Loucy (cell line): ENCODE results near the gene C1QTNF9B.
A peak's percentile ranks its signal among the peaks of the same experiment; 100 is the strongest.

Experiments used
- H2AFZ ChIP-seq: fragments of 200-600 bp; sonication (generic); 2 replicates; pipeline ENCODE4 v1.6.0; 2016; ENCODE audit warnings: antibody characterized with exemption, mild to moderate bottlenecking, low read length, moderate library complexity
- H3F3A ChIP-seq: fragments of 200-600 bp; 2 replicates; pipeline ENCODE4 v1.6.0; 2016; ENCODE audit warnings: antibody characterized with exemption, low read depth, mild to moderate bottlenecking
- H3K27me3 ChIP-seq: fragments of 200-600 bp; sonication (generic); 2 replicates; pipeline ENCODE4 v1.6.1; 2014; ENCODE audit warnings: low read length, mild to moderate bottlenecking; ENCODE audit not compliant: insufficient read depth, poor library complexity, severe bottlenecking
- H3K36me3 ChIP-seq: fragments of 200-600 bp; sonication (generic); 2 replicates; pipeline ENCODE4 v1.6.1; 2016; ENCODE audit warnings: low read length; ENCODE audit not compliant: insufficient read depth
- H3K4me1 ChIP-seq: fragments of 200-600 bp; sonication (generic); 2 replicates; pipeline ENCODE4 v1.5.1; 2014; ENCODE audit warnings: low read length, mild to moderate bottlenecking; ENCODE audit not compliant: insufficient read depth, poor library complexity, severe bottlenecking
- H3K4me2 ChIP-seq: fragments of 200-600 bp; sonication (generic); 2 replicates; pipeline ENCODE4 v1.6.0; 2014; ENCODE audit warnings: antibody characterized with exemption, low read length, low read depth, mild to moderate bottlenecking; ENCODE audit not compliant: poor library complexity, severe bottlenecking
- H3K4me3 ChIP-seq: fragments of 200-600 bp; sonication (generic); 2 replicates; pipeline ENCODE4 v1.5.1; 2014; ENCODE audit warnings: low read length, mild to moderate bottlenecking, mixed read lengths; ENCODE audit not compliant: poor library complexity, severe bottlenecking
- H3K79me2 ChIP-seq: fragments of 200-600 bp; sonication (generic); 2 replicates; pipeline ENCODE4 v1.6.1; 2014; ENCODE audit warnings: low read length; ENCODE audit not compliant: insufficient read depth
- H3K9ac ChIP-seq: fragments of 200-600 bp; sonication (generic); 2 replicates; pipeline ENCODE4 v1.6.0; 2014; ENCODE audit warnings: mild to moderate bottlenecking, low read depth, low read length, moderate library complexity; ENCODE audit not compliant: poor library complexity, severe bottlenecking
- H3K9me2 ChIP-seq: fragments of 200-600 bp; sonication (generic); replicated peaks from 2 replicates; pipeline ENCODE4 v1.6.1; 2016; ENCODE audit warnings: low read depth, low read length, mixed read lengths
- H3K9me3 ChIP-seq: fragments of 200-600 bp; sonication (generic); 2 replicates; pipeline ENCODE4 v1.6.1; 2014; ENCODE audit warnings: mild to moderate bottlenecking, antibody characterized with exemption, low read length, low read depth; ENCODE audit not compliant: insufficient read depth
- H4K20me1 ChIP-seq: fragments of 200-600 bp; sonication (generic); 2 replicates; pipeline ENCODE4 v1.6.0; 2014; ENCODE audit warnings: antibody characterized with exemption, low read length, mild to moderate bottlenecking; ENCODE audit not compliant: insufficient read depth, poor library complexity, severe bottlenecking
- CTCF ChIP-seq: fragments of 200-600 bp; sonication (generic); conservative IDR thresholded peaks from 2 replicates; pipeline ENCODE4 v1.5.1; 2014; ENCODE audit warnings: mild to moderate bottlenecking, antibody characterized with exemption, low read length
- EZH2phosphoT487 ChIP-seq: fragments of 200-600 bp; IDR thresholded peaks from 2 replicates; pipeline ENCODE4 v1.6.1; 2018; ENCODE audit warnings: antibody characterized with exemption, mild to moderate bottlenecking, moderate library complexity, borderline replicate concordance

The C1QTNF9B gene

GRCh38 chr13:23902975-23903905, 5.9 kb upstream of the C1QTNF9B start:
- no peak overlapping the region for H3K4me3 ChIP-seq

GRCh38 chr13:23901365-23901764, 4.1 kb upstream of the C1QTNF9B start:
- Histone ChIP-seq H3K4me2 (no peak overlapping the region), H3F3A (no peaks in the 10 kb centered on the region), H3K9ac (no peak overlapping the region), H3K4me3 (no peak overlapping the region), H3K9me2 (no peaks in the 10 kb centered on the region), H3K4me1 (peaks cover 3% of the 10 kb centered on the region), H3K36me3 (no peaks in the 10 kb centered on the region), H3K27me3 (no peaks in the 10 kb centered on the region), H3K79me2 (no peaks in the 10 kb centered on the region), H3K9me3 (no peaks in the 10 kb centered on the region), H4K20me1 (no peaks in the 10 kb centered on the region), H2AFZ (no peak overlapping the region)
- TF ChIP-seq CTCF (no peak), EZH2phosphoT487 (no peak)

More at GRCh38 chr13:23902975-23903905, 5.9 kb upstream of the C1QTNF9B start:
- Histone ChIP-seq H4K20me1 (no peaks in the 10 kb centered on the region), H3K9me3 (no peaks in the 10 kb centered on the region), H3K27me3 (no peaks in the 10 kb centered on the region), H3K9ac (no peak overlapping the region), H3K9me2 (no peaks in the 10 kb centered on the region), H3K4me1 (peaks cover 3% of the 10 kb centered on the region), H3K79me2 (no peaks in the 10 kb centered on the region), H3K36me3 (no peaks in the 10 kb centered on the region), H2AFZ (no peak overlapping the region), H3K4me2 (no peak overlapping the region), H3F3A (no peaks in the 10 kb centered on the region)
- no peak for TF ChIP-seq CTCF
- TF ChIP-seq EZH2phosphoT487 = no peak

- Histone ChIP-seq H3K36me3 (no peaks in the 10 kb centered on the region), H2AFZ (peak overlapping the region; percentile 80), H3K79me2 (no peaks in the 10 kb centered on the region), H3K9ac (no peak overlapping the region), H3K4me3 (no peak overlapping the region), H3F3A (no peaks in the 10 kb centered on the region), H3K4me2 (peak overlapping the region; percentile 10), H3K9me3 (no peaks in the 10 kb centered on the region), H4K20me1 (no peaks in the 10 kb centered on the region), H3K27me3 (no peaks in the 10 kb centered on the region), H3K4me1 (peaks cover 3% of the 10 kb centered on the region), H3K9me2 (no peaks in the 10 kb centered on the region)
- TF ChIP-seq EZH2phosphoT487 (no peak), CTCF (peak; percentile 75)
These were observed 2.3 kb upstream of the C1QTNF9B start for GRCh38 chr13:23899555-23899954.
